Endometrial microvascular endothelial cells (primary cell): ENCODE data around the gene EHBP1L1. TPM values are rescaled to one million over a fixed set of nuclear protein-coding genes. Genes with fewer than 3 reads are reported as not detected.

Source experiments
- in situ Hi-C: cut with HindIII; loops from 2 replicates; pipeline ENCODE4 v1.10.0; 2017; ENCODE audit warnings: low sequenced_read_pairs, low pct_unique_long_range_greater_than_20kb; ENCODE audit errors: inconsistent ontology term
- total RNA-seq: library from RNA; depleted of rRNA; stranded (reverse); fragments of >200 nt; gene quantifications from one replicate; pipeline ENCODE4 v1.2.3, GENCODE V29; 2015; ENCODE audit errors: inconsistent ontology term

EHBP1L1 gene
- total RNA-seq, 1 donor from 2014 or later, result 50.5 TPM

GRCh38 chr11:65639623-65640482 lies 64.0 kb downstream of the EHBP1L1 start:
- in situ Hi-C loops, result no loop called here

GRCh38 chr11:65640483-65641296 lies 64.8 kb downstream of the EHBP1L1 start:
- in situ Hi-C loops, result no loop called here

GRCh38 chr11:65641297-65642013 lies 65.6 kb downstream of the EHBP1L1 start:
- in situ Hi-C loops, result no loop called here

Other genes starting within 250 kb of the EHBP1L1 start
- 44.1 TPM for gene DPF2, start 242.2 kb upstream of the EHBP1L1 start, total RNA-seq
- not detected for gene TIGD3, start 221.3 kb upstream of the EHBP1L1 start, total RNA-seq
- gene SLC25A45, start 193.4 kb upstream of the EHBP1L1 start, total RNA-seq, result 2.8 TPM
- 103 TPM for gene FRMD8, start 189.4 kb upstream of the EHBP1L1 start, total RNA-seq
- gene NEAT1, start 153.3 kb upstream of the EHBP1L1 start, total RNA-seq, result 14.8 TPM
- 1,401 TPM for gene MALAT1, start 77.0 kb upstream of the EHBP1L1 start, total RNA-seq
- gene SCYL1, start 51.0 kb upstream of the EHBP1L1 start, total RNA-seq, result 110 TPM
- gene LTBP3, start 17.7 kb upstream of the EHBP1L1 start, total RNA-seq, result 42.3 TPM
- gene ZNRD2, start 5.6 kb upstream of the EHBP1L1 start, total RNA-seq, result 85.7 TPM
- 34.1 TPM for gene FAM89B, start 3.5 kb upstream of the EHBP1L1 start, total RNA-seq
- 2.3 TPM for gene KCNK7, start 19.7 kb downstream of the EHBP1L1 start, total RNA-seq
- 101 TPM for gene MAP3K11, start 38.2 kb downstream of the EHBP1L1 start, total RNA-seq
- 44.9 TPM for gene PCNX3, start 39.7 kb downstream of the EHBP1L1 start, total RNA-seq
- gene SIPA1, start 62.0 kb downstream of the EHBP1L1 start, total RNA-seq, result 53.4 TPM
- 69.7 TPM for gene RELA, start 86.9 kb downstream of the EHBP1L1 start, total RNA-seq
- 34.0 TPM for gene KAT5, start 136.2 kb downstream of the EHBP1L1 start, total RNA-seq
- gene RNASEH2C, start 144.7 kb downstream of the EHBP1L1 start, total RNA-seq, result 110 TPM
- gene AP5B1, start 204.9 kb downstream of the EHBP1L1 start, total RNA-seq, result 8.5 TPM
- not detected for gene OVOL1, start 211.0 kb downstream of the EHBP1L1 start, total RNA-seq